ENCODE results near the gene MYOM3. TPM values are rescaled to one million over a fixed set of nuclear protein-coding genes. Genes with fewer than 3 reads are reported as not detected.

The MYOM3 gene
- total and polyA plus RNA-seq, 8 donors: 0.06 to 0.52 (median 0.27) TPM; not detected in 1

GRCh38 chr1:24085546-24085945, 26.4 kb downstream of the MYOM3 start:
- Histone ChIP-seq H3K4me3 (no peak overlapping the region), H3K27ac (no peak overlapping the region), H3K36me3 (no peaks in the 10 kb centered on the region), H3K27me3 (no peaks in the 10 kb centered on the region), H3K4me1 (no peaks in the 10 kb centered on the region), H3K9me3 (no peaks in the 10 kb centered on the region)
- no peak for TF ChIP-seq CTCF (IDR thresholded peaks at IDR 0.05)
- intact Hi-C loops (cut with DNase I): no loop called here
- ATAC-seq: no peak
- DNase-seq: no peak

GRCh38 chr1:24085007-24085406, 26.9 kb downstream of the MYOM3 start:
- Histone ChIP-seq H3K36me3 (no peaks in the 10 kb centered on the region), H3K9me3 (no peaks in the 10 kb centered on the region), H3K27ac (no peak overlapping the region), H3K4me1 (no peaks in the 10 kb centered on the region), H3K4me3 (no peak overlapping the region), H3K27me3 (no peaks in the 10 kb centered on the region)
- ATAC-seq (no peak), DNase-seq (no peak)
- intact Hi-C loops (cut with DNase I): no loop called here
- no peak for TF ChIP-seq CTCF (IDR thresholded peaks at IDR 0.05)

- Histone ChIP-seq H3K36me3 (no peaks in the 10 kb centered on the region), H3K27me3 (no peaks in the 10 kb centered on the region), H3K9me3 (no peaks in the 10 kb centered on the region), H3K27ac (no peak overlapping the region), H3K4me1 (no peaks in the 10 kb centered on the region), H3K4me3 (no peak overlapping the region)
- ATAC-seq: no peak
- intact Hi-C loops (cut with DNase I): no loop called here
- TF ChIP-seq CTCF (IDR thresholded peaks at IDR 0.05): no peak
- DNase-seq: no peak
These were observed 27.9 kb downstream of the MYOM3 start for GRCh38 chr1:24084050-24084449.

- Histone ChIP-seq H3K36me3 (no peaks in the 10 kb centered on the region), H3K4me1 (no peaks in the 10 kb centered on the region), H3K4me3 (no peak overlapping the region), H3K27me3 (no peaks in the 10 kb centered on the region), H3K9me3 (no peaks in the 10 kb centered on the region), H3K27ac (no peak overlapping the region)
- intact Hi-C loops (cut with DNase I): no loop called here
- ATAC-seq (no peak), DNase-seq (no peak)
- TF ChIP-seq CTCF (IDR thresholded peaks at IDR 0.05): no peak
These were observed 29.6 kb downstream of the MYOM3 start for GRCh38 chr1:24082372-24082771.

- no peaks in the 10 kb centered on the region for H3K4me1 ChIP-seq
- intact Hi-C loops (cut with DNase I): no loop called here
- ATAC-seq (no peak), DNase-seq (no peak)
- H3K27ac ChIP-seq: no peak overlapping the region
- H3K27me3 ChIP-seq: no peaks in the 10 kb centered on the region
- no peaks in the 10 kb centered on the region for H3K36me3 ChIP-seq
- no peak for TF ChIP-seq CTCF (IDR thresholded peaks at IDR 0.05)
- no peak overlapping the region for H3K4me3 ChIP-seq
- H3K9me3 ChIP-seq: no peaks in the 10 kb centered on the region
These were observed 30.7 kb downstream of the MYOM3 start for GRCh38 chr1:24081190-24081589.
